HepG2 (cell line): ENCODE results near the gene CUEDC2. TPM values are rescaled to one million over a fixed set of nuclear protein-coding genes. Genes with fewer than 3 reads are reported as not detected.

Source experiments
- AGO2 ChIP-seq: fragments of 200-400 bp; formaldehyde crosslinking; optimal IDR thresholded peaks from 2 replicates; pipeline ENCODE3; 2017; ENCODE audit warnings: mild to moderate bottlenecking, low read depth, low read length, moderate library complexity
- ATAD3A ChIP-seq: sonication (generic); formaldehyde crosslinking; IDR thresholded peaks from 2 replicates; pipeline ENCODE4 v1.4.0; 2020; ENCODE audit warnings: missing genetic modification reagents
- FLYWCH1 ChIP-seq: sonication (generic); formaldehyde crosslinking; IDR thresholded peaks from 2 replicates; pipeline ENCODE4 v1.8.1; 2023; ENCODE audit warnings: mild to moderate bottlenecking, missing genetic modification reagents
- GATAD1 ChIP-seq: IDR thresholded peaks from 2 replicates; pipeline ENCODE4 v1.6.1; 2016; ENCODE audit warnings: missing genetic modification reagents, missing compliant biosample characterization
- GFI1 ChIP-seq: sonication (generic); formaldehyde crosslinking; IDR thresholded peaks from 2 replicates; pipeline ENCODE4 v1.5.0; 2020; ENCODE audit warnings: missing genetic modification reagents, mild to moderate bottlenecking, borderline replicate concordance
- HMG20A ChIP-seq: IDR thresholded peaks from 2 replicates; pipeline ENCODE4 v1.6.1; 2016; ENCODE audit warnings: borderline replicate concordance
- HOXA7 ChIP-seq: sonication (generic); formaldehyde crosslinking; IDR thresholded peaks from 2 replicates; pipeline ENCODE4 v1.8.1; 2022; ENCODE audit warnings: mild to moderate bottlenecking, missing genetic modification reagents, moderate library complexity
- KDM3A ChIP-seq: IDR thresholded peaks from 2 replicates; pipeline ENCODE4 v1.6.1; 2018; ENCODE audit warnings: low read depth, missing compliant biosample characterization
- MAZ ChIP-seq, 2 experiments: sonication (generic) in 1 of 2; formaldehyde crosslinking in 1 of 2; IDR thresholded peaks; 2 replicates each; pipeline versions ENCODE4 v1.5.0 to v1.6.1; 2012 to 2020; ENCODE audit warnings: low read depth in 2 of 2, mild to moderate bottlenecking in 2 of 2, borderline replicate concordance in 1 of 2, improper control_type of control experiment in 1 of 2, low read length in 1 of 2, missing genetic modification reagents in 1 of 2, moderate library complexity in 1 of 2
- NFKBIZ ChIP-seq: IDR thresholded peaks from 2 replicates; pipeline ENCODE4 v1.6.1; 2018; ENCODE audit warnings: missing genetic modification reagents, missing compliant biosample characterization
- POLR2A ChIP-seq, 2 experiments: IDR thresholded peaks; 2 replicates each; pipeline ENCODE4 v1.6.1; 2011; ENCODE audit warnings: low read depth in 2 of 2, low read length in 2 of 2, mild to moderate bottlenecking in 1 of 2, moderate library complexity in 1 of 2; ENCODE audit not compliant: insufficient read depth in 1 of 2
- POLR2AphosphoS2 ChIP-seq: IDR thresholded peaks from 2 replicates; pipeline ENCODE4 v1.6.1; 2011; ENCODE audit warnings: low read depth, low read length, improper control_type of control experiment
- RBFOX2 ChIP-seq: fragments of 200-400 bp; formaldehyde crosslinking; IDR thresholded peaks from 2 replicates; pipeline ENCODE4 v1.6.1; 2017; ENCODE audit warnings: low read depth, mild to moderate bottlenecking, low read length
- SALL2 ChIP-seq: sonication (generic); formaldehyde crosslinking; IDR thresholded peaks from 2 replicates; pipeline ENCODE4 v1.8.1; 2023; ENCODE audit warnings: mild to moderate bottlenecking, missing genetic modification reagents, inconsistent platforms
- TOPORS ChIP-seq: sonication (generic); formaldehyde crosslinking; IDR thresholded peaks from 2 replicates; pipeline ENCODE4 v1.8.0; 2023; ENCODE audit warnings: mild to moderate bottlenecking, missing genetic modification reagents
- ZBTB14 ChIP-seq: sonication (generic); formaldehyde crosslinking; IDR thresholded peaks from 2 replicates; pipeline ENCODE4 v1.4.0; 2020; ENCODE audit warnings: missing genetic modification reagents
- ZFY ChIP-seq: sonication (generic); formaldehyde crosslinking; IDR thresholded peaks from 2 replicates; pipeline ENCODE4 v1.4.0; 2020; ENCODE audit warnings: missing genetic modification reagents
- ZMYM3 ChIP-seq: sonication (generic); formaldehyde crosslinking; IDR thresholded peaks from 2 replicates; pipeline ENCODE4 v1.5.1; 2020; ENCODE audit warnings: mild to moderate bottlenecking, missing genetic modification reagents
- ZNF10 ChIP-seq: sonication (generic); formaldehyde crosslinking; IDR thresholded peaks from 2 replicates; pipeline ENCODE4 v1.4.0; 2020; ENCODE audit warnings: mild to moderate bottlenecking, low read depth, missing genetic modification reagents, borderline replicate concordance
- ZNF280D ChIP-seq: sonication (generic); formaldehyde crosslinking; IDR thresholded peaks from 2 replicates; pipeline ENCODE4 v1.5.1; 2020; ENCODE audit warnings: mild to moderate bottlenecking, missing genetic modification reagents
- ZNF567 ChIP-seq: sonication (generic); formaldehyde crosslinking; IDR thresholded peaks from 2 replicates; pipeline ENCODE4 v1.8.1; 2023; ENCODE audit warnings: mild to moderate bottlenecking, missing genetic modification reagents, borderline replicate concordance
- ZNF605 ChIP-seq: sonication (generic); formaldehyde crosslinking; IDR thresholded peaks from 2 replicates; pipeline ENCODE4 v1.8.0; 2022; ENCODE audit warnings: mild to moderate bottlenecking, missing genetic modification reagents
- ZNF704 ChIP-seq: sonication (generic); formaldehyde crosslinking; IDR thresholded peaks from 2 replicates; pipeline ENCODE4 v1.8.1; 2023; ENCODE audit warnings: mild to moderate bottlenecking, inconsistent platforms, moderate library complexity, missing genetic modification reagents, borderline replicate concordance
- ZNF788 ChIP-seq: sonication (generic); formaldehyde crosslinking; IDR thresholded peaks from 2 replicates; pipeline ENCODE4 v1.5.0; 2020; ENCODE audit warnings: mild to moderate bottlenecking, missing genetic modification reagents, borderline replicate concordance
- ZNF792 ChIP-seq: IDR thresholded peaks from 2 replicates; pipeline ENCODE4 v1.6.1; 2016
- ZSCAN29 ChIP-seq: sonication (generic); formaldehyde crosslinking; conservative IDR thresholded peaks from 2 replicates; pipeline ENCODE4 v1.4.0; 2020; ENCODE audit warnings: mild to moderate bottlenecking, missing genetic modification reagents
- polyA plus RNA-seq, 8 experiments: library from polyadenylated mRNA; depleted of rRNA in 3 of 8; stranded (reverse) in 7 of 8; unstranded in 1 of 8; fragments of >200 nt; fragmentation: Illumina TruSeq in 4 of 8; extraction: Trizol in 4 of 8; gene quantifications; 2 replicates each; pipeline versions ENCODE4 v1.2.1 to v1.2.3, GENCODE V29; 2011 to 2016; ENCODE audit warnings: low read depth in 4 of 8, missing spikeins in 1 of 8, mixed read lengths in 1 of 8; ENCODE audit not compliant: insufficient read depth in 1 of 8
- total RNA-seq, 5 experiments: library from RNA; depleted of rRNA; stranded (reverse); fragments of >200 nt; fragmentation: Illumina TruSeq; extraction: Trizol; gene quantifications; 2 replicates each; pipeline ENCODE4 v1.2.3, GENCODE V29; 2016; ENCODE audit warnings: low read depth in 1 of 5

The CUEDC2 gene
- total and polyA plus RNA-seq, 2 of the 13 experiments (the other 11 are each of a cell fraction or from before 2014, with no cell fraction given), result 13.1 to 18.4 TPM

GRCh38 chr10:102450374-102451104 lies 18.2 kb upstream of the CUEDC2 start (continued):
- TF ChIP-seq ZNF567 (CRISPR knock-in tag) (0 out of 2 replicates have a peak, but pooled peaks have one; percentile 21), AGO2 (peak; percentile 52), NFKBIZ (CRISPR knock-in tag) (no peak), ZMYM3 (CRISPR knock-in tag) (no peak), ZNF10 (no peak), SALL2 (CRISPR knock-in tag) (0 out of 2 replicates have a peak, but pooled peaks have one; percentile 23), ZBTB14 (CRISPR knock-in tag) (peak; percentile 97), POLR2AphosphoS2 (no peak), ZSCAN29 (CRISPR knock-in tag) (no peak), TOPORS (CRISPR knock-in tag) (peak; percentile 94), MAZ (IDR thresholded peaks at IDR 0.05; ENCODE audit: borderline replicate concordance, low read depth, low read length) (0 out of 2 replicates have a peak, but pooled peaks have one; percentile 20), MAZ (CRISPR knock-in tag; IDR thresholded peaks at IDR 0.05; ENCODE audit: low read depth) (peak; percentile 94), POLR2A (IDR thresholded peaks at IDR 0.05; ENCODE audit: insufficient read depth in 1 of 2, low read depth in 2 of 2, low read length in 2 of 2) (peak; percentile 52 to 64; a peak in 3 of 4 replicates), HOXA7 (no peak), FLYWCH1 (CRISPR knock-in tag) (0 out of 2 replicates have a peak, but pooled peaks have one; percentile 64), RBFOX2 (peak; percentile 84), HMG20A (CRISPR knock-in tag) (no peak), ZNF788 (CRISPR knock-in tag) (peak; percentile 45; the same call in 1 of the 2 replicates), ATAD3A (CRISPR knock-in tag) (0 out of 2 replicates have a peak, but pooled peaks have one; percentile 33), ZNF605 (CRISPR knock-in tag) (no peak), ZNF792 (CRISPR knock-in tag) (0 out of 2 replicates have a peak, but pooled peaks have one; percentile 14), ZNF704 (CRISPR knock-in tag) (no peak; the same call in 1 of the 2 replicates), KDM3A (CRISPR knock-in tag) (no peak), GFI1 (no peak; the same call in 1 of the 2 replicates), ZNF280D (CRISPR knock-in tag) (no peak), ZFY (CRISPR knock-in tag) (peak; percentile 89), GATAD1 (CRISPR knock-in tag) (0 out of 2 replicates have a peak, but pooled peaks have one; percentile 6)
